Activated gamma-delta T cell (primary cell): ENCODE data around the gene ZFHX3.

ENCODE experiments used
- DNase-seq: peaks from one replicate; lab custom pipeline; 2025; lab: John Stamatoyannopoulos, UW

The ZFHX3 gene

GRCh38 chr16:72977127-72977526 lies 70.8 kb downstream of the ZFHX3 start:
- DNase-seq = no peak

DNA sequence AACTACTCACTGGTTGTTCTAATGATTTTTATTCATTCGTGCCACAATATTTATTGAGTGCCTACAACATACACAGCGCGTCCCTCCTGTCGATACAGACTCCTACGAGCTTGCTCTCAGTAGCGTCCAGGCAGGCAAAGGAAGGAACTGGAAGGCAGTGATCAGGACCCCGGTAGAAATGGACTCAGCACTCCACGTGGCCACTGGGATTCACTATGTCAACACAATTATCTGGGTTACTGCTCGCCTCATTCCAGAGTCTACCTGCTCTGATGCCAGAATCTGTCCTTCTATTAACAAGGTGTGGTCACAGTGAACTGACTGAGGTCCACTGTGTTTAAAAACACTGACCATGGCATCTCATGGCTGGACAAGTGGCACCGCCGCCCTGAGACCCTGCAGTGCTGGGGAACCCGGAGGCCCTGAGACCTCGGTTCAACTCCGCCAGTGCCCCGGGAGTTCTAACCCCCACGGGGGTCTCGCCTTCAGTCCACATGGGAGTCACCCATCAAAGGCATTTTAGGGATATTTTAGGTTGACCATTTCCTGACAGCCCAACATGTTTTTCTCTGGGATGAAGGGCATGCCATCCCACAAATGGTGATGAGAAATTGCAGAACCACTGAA lies 71.4 kb downstream of the ZFHX3 start:
- no peak for DNase-seq

DNA sequence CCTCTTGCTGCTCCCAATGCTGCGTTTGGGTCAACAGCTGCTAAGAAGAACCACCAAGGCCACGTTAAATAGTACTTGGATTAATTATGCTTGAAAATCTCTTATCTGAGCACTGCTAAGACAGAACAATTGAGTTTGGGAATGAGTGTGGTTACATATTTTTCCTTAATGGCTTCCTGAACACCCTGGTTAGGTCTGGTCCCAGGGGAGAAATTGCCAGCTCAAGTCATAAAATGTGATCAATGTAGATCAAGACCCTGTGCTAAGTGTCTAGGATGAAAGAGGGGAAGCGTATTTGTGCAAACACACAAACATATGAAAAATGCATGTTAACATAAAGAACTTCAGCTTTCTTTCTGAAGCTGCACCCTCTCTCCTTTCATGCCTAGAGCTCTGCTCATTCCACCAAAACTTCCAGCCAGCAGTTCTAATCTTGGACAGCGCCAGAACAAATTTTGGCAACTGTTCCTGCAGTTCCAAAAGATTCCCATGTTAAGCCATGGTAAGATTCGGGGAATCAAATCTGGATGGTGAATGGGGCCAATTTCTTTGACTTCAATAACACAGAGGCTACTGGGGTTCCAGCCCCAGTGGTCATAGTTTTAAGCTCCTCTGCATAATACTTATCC lies 72.0 kb downstream of the ZFHX3 start:
- DNase-seq = no peak

DNA sequence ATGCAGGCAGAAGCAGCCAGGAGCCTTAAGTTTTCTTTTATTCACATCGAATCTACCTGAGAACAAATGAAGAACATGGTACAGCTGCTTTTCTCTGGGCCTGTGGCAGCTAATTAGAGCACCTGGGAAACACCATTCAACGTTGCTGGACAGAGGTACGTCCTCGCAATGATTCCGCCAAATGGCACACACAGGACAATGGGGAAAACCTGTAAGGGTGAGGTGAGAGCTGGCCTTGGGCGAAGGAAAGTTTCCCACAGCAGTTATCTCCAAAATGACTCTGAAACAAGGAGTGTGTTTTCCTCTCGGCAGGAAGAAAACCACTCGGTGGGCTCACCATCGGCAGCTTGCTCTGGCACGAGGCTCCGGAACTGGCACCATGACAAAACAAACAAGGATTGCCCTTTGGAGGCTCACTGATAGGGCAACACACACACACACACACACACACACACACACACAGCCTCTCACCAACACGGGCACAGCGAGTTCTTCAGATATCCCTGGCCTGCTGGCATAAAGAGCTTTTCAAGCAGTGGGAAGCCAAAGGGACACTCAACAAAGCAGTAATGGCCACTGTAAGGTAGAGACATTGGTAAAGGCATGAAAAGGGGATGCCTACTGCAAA lies 73.7 kb downstream of the ZFHX3 start:
- no peak for DNase-seq

DNA sequence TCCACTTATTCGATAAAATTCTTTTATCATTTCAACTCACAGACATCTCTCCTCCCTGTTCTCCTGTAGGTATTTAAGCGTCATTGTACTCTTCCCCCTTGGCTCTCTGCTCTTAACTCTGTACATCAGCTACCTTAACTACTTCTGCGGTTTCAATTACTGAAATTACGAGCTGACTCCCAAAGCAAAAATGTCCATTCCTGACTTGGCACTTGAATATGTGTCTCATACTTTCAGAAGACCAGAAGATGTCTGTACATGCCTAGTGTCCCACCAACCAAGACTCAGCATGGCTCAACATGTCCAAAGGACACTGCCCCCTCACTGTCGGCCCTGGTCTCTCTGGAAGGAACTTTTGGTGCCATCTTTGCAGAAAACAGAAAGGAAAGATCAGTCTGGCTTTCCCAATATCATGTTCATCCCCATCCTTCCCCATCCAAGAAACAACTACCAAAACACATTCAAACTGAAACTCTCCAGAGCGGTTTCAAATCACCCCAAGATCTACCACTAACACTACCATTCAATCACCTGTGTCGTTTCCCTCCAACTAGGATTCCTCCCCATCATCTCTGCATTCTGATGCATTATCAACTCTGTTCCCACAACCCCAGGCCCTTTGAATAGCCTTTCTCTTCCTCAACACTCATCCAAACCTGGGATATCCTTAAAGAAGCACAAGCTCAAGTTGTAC lies 74.9 kb downstream of the ZFHX3 start:
- DNase-seq = no peak

DNA sequence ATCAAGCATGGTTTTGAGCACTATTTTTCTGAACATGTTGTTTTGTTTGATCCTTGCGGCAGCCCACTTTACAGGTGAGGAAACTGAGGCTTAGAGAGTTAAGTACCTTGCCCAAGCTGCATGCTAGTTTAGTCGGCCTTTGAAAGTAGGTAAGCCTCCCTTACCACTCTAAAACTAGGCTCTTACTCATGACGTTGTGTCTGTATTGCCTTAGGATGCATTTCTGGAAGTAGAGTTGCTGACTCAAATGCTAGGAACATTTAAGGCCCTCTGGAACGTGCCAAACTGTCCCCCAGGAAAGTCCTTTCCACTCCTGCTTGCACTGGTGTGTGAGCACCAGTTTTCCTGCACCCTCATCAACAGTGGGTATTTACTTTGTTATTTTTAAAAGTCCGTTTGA lies 76.6 kb downstream of the ZFHX3 start:
- no peak for DNase-seq

DNA sequence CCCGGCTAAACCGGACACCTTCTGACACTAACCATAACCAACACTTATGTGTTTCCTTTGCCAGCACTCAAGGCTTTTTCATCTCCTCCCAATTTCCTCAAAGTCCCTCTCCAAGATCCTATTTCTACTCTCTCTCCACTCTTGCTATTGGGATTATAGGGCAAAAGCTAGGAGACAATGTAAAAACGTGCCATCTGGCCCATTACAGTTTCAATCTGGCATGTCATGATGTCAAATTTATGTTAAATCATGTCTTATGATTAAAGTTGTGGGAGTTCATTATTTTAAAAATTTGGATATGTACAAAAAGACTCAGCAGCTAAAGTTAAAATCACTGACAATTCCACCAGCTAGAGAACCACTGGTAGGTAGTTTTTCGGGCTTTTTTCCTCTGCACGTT lies 77.3 kb downstream of the ZFHX3 start:
- no peak for DNase-seq

DNA sequence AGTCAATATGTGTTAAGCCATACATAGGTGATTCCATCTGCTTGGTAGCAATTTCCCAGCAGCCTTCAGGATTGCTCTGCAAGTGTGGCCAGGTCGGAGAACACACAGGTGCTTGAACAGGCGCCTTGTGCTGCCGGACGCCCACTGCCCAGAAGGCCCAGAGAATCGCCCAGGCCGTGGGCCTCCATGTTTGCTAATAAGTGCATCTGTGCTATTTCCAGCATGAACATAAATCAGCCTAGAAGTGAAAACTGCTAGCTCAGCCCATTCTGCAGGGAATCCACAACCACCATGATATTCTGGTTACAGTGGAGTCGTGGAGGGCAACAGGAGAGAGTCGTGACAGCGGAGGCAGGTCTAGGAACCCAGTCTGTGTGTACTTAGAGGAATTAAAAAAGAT lies 78.1 kb downstream of the ZFHX3 start:
- no peak for DNase-seq

GRCh38 chr16:72969146-72969545 lies 78.8 kb downstream of the ZFHX3 start:
- no peak for DNase-seq

DNA sequence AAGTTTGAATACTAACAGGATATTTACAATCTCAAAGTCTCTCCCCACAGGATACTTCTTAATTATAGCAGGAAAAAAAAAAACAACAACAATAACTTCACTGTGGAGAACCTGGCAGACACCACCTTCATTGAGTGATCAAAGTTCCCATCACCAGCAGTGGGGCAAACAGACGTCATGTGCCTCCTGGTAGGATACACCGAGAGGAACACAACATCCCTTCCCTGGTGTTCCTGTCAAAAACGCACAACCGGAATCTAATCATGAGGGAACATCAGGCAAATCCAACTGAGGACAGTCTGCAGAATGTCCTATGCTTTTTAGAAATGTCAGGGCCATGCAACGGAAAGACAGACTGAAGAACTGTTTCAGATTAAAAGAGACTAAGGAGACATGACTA lies 80.0 kb downstream of the ZFHX3 start:
- DNase-seq = no peak

- DNase-seq = no peak
These were observed 84.2 kb downstream of the ZFHX3 start for GRCh38 chr16:72963533-72964315.

GRCh38 chr16:72962347-72962746 lies 85.6 kb downstream of the ZFHX3 start:
- DNase-seq = no peak

- DNase-seq = no peak
These were observed 86.1 kb downstream of the ZFHX3 start for GRCh38 chr16:72961863-72962262.

DNA sequence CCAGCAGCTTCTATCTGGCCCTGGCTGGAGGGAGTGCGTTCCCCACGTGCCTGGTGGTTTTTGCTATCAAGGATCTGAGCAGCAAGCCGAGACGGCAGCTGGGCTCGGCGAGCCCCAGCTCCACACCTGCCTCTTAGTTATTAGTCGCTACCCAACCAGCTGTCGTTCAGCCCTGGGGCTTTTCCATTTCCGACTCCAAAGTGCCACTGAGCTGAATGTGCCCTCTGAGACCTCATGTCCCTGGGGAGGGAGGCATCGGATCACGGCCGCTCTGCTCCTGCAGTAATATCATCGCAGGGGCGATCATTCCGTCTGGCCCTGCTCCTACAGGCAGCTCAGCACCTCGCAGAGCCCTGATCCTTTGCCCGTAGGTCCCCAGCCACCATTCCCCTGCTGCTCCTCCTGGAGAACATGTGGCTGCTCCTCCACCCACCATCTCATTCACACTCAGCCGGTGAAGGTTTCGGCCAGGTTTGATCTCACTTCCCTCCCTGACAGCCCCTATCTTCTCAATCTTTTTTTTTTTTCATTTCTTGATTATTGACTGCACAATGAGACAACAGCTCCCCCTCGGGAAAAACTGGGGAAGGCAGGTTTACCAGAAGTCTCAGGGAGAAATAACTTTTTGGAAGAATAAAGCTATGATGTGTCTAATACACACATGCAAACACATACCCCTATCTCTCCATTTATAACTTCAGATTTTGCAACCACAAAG lies 86.7 kb downstream of the ZFHX3 start:
- no peak for DNase-seq

GRCh38 chr16:72960101-72960500 lies 87.8 kb downstream of the ZFHX3 start:
- DNase-seq = no peak

DNA sequence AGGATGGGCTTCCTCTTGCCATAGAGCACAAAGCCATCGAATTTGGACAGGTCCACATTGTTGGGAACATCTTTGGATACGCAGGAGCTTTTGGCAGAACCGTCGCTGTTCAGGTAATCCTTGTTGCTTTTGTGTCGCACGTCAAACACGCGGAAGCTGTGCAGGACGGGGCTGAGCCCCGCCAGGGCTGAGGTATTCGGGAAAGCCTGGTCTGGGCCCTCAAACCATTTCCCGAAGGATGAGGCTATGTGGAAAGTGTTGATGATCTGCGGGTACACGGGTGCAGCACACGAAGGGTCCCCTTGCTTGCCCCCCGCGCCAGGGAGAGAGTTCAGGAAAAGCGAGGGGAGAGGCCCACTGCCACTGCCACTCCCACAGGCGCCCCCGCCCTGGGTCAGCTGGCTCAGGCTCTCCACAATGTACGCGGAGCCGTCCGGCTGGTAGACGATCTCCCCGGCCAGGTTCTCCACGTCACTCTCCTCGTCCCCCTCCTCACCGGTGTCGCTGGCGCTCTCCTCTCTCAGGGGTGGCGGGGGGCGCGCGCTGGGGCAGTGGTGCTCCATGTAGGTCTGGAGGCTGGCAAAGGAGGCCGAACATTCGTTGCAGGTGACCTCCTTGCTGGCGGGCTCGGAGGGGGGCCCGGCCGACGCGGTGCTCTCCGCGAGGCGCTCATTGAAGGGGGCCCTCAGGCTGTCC lies 88.5 kb downstream of the ZFHX3 start:
- no peak for DNase-seq

GRCh38 chr16:72958522-72959076 lies 89.3 kb downstream of the ZFHX3 start:
- DNase-seq = no peak

- no peak for DNase-seq
These were observed 90.3 kb downstream of the ZFHX3 start for GRCh38 chr16:72957303-72958277.
